Mucosa of descending colon (tissue), 3 donors: ENCODE measurements around the gene PISD. TPM values are rescaled to one million over a fixed set of nuclear protein-coding genes. Genes with fewer than 3 reads are reported as not detected.
A peak's percentile ranks its signal among the peaks of the same experiment; 100 is the strongest.
"Not testable (repeated sequence)": the region's sequence is repeated elsewhere in the genome, so short reads cannot be mapped to it uniquely, and the experiment has no call there.

Source experiments
- ATAC-seq: fragments of 200-7000 bp; cut with Tn5 transposase; one replicate; pipeline ENCODE4 v1.9.1; 2020; ENCODE audit warnings: mild to moderate bottlenecking, moderate library complexity
- DNase-seq, 3 donors: peaks; one replicate each; pipeline ENCODE4 v3.0.0-alpha.2; 2020
- H3K36me3 ChIP-seq: fragments of 200-600 bp; one replicate; pipeline ENCODE4 v1.8.0; 2021; ENCODE audit warnings: low read depth, mild to moderate bottlenecking
- H3K4me1 ChIP-seq: fragments of 200-600 bp; one replicate; pipeline ENCODE4 v1.8.0; 2021; ENCODE audit warnings: low read depth, mild to moderate bottlenecking
- H3K4me3 ChIP-seq: fragments of 200-600 bp; one replicate; pipeline ENCODE4 v1.8.0; 2021; ENCODE audit warnings: mild to moderate bottlenecking
- H3K9me3 ChIP-seq: fragments of 200-600 bp; one replicate; pipeline ENCODE4 v1.8.0; 2021; ENCODE audit warnings: mild to moderate bottlenecking
- CTCF ChIP-seq: fragments of 200-600 bp; IDR thresholded peaks from one replicate; pipeline ENCODE4 v1.8.0; 2022; ENCODE audit warnings: antibody characterized with exemption, mild to moderate bottlenecking
- intact Hi-C, 2 donors: fragments of 100-400 bp; cut with DNase I in 1 of 2; cut with micrococcal nuclease in 1 of 2; formaldehyde crosslinking; loops; one replicate each; pipeline versions ENCODE4 v1.11.0 to v1.11.1; 2022; cut with DNase I, micrococcal nuclease
- total RNA-seq, 3 donors: library from RNA; stranded (reverse); fragmentation: NEBNext Ultra II Directional in 2 of 3; extraction: Animal tissue kit (Norgen Biotek cat#: 25700) in 2 of 3; gene quantifications; one replicate each; pipeline versions ENCODE4 v1.2.1 to v1.2.4, GENCODE V29; 2021 to 2023
- donor health status: DM: no; HTN: no; CAD: no; lungs with moderate emphysema.
- donor health status: DM: no; HTN: no; CAD: no.
- donor health status: DM: no; HTN: yes; CAD: no.

PISD gene
- total RNA-seq, 3 donors from 2014 or later: 31.6 to 42.9 (median 38.0) TPM

DNA sequence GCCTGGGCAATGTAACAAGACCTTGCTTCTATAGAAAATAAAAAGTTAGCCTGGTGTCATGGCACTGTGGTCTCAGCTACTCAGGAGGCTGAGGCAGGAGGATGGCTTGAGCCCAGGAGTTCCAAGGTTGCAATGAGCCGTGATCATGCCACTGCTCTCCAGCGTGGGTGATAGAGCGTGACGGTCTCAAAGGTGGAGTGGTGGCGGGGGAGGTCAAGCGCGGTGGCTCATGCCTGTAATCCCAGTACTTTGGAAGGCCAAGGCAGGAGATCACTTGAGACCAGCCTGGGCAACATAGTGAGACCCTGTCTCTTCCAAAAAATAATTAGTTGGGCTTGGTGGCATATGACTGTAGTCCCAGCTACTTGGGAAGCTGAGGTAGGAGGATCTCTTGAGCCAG, 16.7 kb upstream of the PISD start:
- intact Hi-C loops: loop anchor here in 1 of 2 donors (10.0 kb wide), 1 partner anchor 266 kb away; the partner anchor contains the start of gene YWHAH
- H3K4me3 ChIP-seq: no peak overlapping the region
- H3K4me1 ChIP-seq: peaks cover 8% of the 10 kb centered on the region
- DNase-seq (peak in 1 of 3 donors; percentile 28), ATAC-seq (no peak)
- TF ChIP-seq CTCF: no peak
- H3K36me3 ChIP-seq: no peaks in the 10 kb centered on the region
- no peaks in the 10 kb centered on the region for H3K9me3 ChIP-seq

DNA sequence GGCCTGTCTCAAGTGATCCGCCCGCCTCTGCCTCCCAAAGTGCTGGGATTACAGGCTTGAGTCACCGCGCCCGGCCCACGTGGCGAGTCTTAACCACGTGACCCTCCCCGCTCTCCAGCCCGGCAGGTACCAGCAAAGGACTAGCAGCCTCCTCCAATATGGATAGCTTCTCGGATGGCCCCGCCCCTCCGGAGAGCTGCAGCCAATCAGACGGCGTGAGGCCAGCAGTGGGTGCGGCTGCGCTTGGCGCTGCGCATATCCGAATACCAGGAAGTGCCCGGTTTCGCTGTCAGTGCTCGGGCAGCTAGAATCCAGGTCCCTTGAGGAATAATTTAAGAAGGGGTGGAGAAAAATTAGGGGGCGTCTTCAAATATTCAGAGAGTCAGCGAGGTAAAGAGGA, 14.7 kb upstream of the PISD start:
- ATAC-seq (peak; percentile 100), DNase-seq (peak; percentile 98)
- peaks cover 8% of the 10 kb centered on the region for H3K4me1 ChIP-seq
- H3K9me3 ChIP-seq: no peaks in the 10 kb centered on the region
- H3K4me3 ChIP-seq: no peak overlapping the region
- no peak for TF ChIP-seq CTCF
- no peaks in the 10 kb centered on the region for H3K36me3 ChIP-seq
- intact Hi-C loops: loop anchor here in 1 of 2 donors (10.0 kb wide), 1 partner anchor 268 kb away; the partner anchor contains the start of gene YWHAH

- not testable (repeated sequence) for H3K4me3 ChIP-seq, ATAC-seq, DNase-seq, H3K36me3 ChIP-seq, H3K9me3 ChIP-seq, H3K4me1 ChIP-seq
- intact Hi-C loops: loop anchor here in 1 of 2 donors (10.0 kb wide), 1 partner anchor 271 kb away; the partner anchor contains the start of gene YWHAH
Measured at GRCh38 chr22:31674219-31674618, 12.2 kb upstream of the PISD start.

DNA sequence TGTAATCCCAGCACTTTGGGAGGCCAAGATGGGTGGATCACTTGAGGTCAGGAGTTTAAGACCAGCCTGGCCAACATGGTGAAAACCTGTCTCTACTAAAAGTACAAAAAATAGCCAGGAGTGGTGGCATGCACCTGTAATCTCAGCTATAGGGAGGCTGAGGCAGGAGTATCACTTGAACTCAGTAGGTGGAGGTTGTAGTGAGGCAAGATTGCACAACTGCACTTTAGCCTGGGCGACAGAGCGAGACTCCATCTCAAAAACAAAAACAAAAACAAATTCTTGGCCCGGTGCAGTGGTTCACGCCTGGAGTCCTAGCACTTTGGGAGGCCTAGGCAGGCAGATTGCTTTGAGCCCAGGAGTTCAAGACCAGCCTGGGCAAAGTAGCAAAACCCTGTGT, 6.8 kb upstream of the PISD start:
- H3K4me3 ChIP-seq, H3K36me3 ChIP-seq, ATAC-seq, H3K9me3 ChIP-seq, DNase-seq, intact Hi-C loops, H3K4me1 ChIP-seq: not testable (repeated sequence)

DNA sequence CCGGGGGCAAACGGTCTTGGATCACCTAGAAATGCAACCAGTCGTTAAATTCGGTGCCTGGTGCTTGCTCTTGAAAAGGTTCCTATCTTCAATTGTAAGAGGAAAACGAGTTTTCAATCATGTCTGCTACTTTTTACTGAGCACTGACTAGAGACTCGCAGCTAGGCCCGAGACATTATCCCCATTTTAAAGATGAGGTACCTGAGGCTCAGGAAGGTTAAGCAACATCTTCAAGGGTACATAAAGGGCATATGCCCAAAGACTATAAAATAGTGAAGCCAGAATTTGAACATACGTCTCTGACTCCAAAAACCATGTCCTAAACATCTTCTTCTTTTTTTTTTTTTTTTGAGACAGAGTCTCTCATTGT, 638 bp upstream of the PISD start:
- Histone ChIP-seq H3K4me1 (peaks cover 16% of the 10 kb centered on the region), H3K36me3 (no peaks in the 10 kb centered on the region), H3K9me3 (no peaks in the 10 kb centered on the region), H3K4me3 (peak overlapping the region; percentile 71)
- no peak for TF ChIP-seq CTCF
- ATAC-seq: no peak
- no peak for DNase-seq
- intact Hi-C loops: no loop called here

- peak in 1 of 3 donors; percentile 25 for DNase-seq
- intact Hi-C loops, H3K36me3 ChIP-seq, H3K9me3 ChIP-seq, H3K4me3 ChIP-seq: not testable (repeated sequence)
- ATAC-seq: peak; percentile 8
- H3K4me1 ChIP-seq: peaks cover 16% of the 10 kb centered on the region
Measured at GRCh38 chr22:31660860-31661341, 1.1 kb downstream of the PISD start.

DNA sequence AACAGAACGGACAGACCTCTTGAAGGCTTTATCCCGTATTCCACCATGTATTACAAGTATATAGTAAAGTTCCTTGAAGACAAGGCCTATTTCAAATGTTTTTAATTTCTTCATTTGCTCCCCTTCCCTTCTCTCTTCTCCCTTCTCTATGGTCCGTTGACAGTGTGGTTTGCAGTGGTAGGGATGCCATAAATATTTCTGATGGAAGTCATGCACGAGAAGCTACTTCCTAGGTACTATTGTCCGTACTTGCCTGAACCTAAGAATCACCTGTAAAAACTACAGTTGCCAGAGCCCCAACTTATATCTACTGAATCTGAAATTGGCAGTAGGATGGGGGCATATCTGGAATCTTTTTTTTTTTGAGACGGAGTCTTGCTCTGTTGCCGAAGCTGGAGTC, 2.8 kb downstream of the PISD start:
- Histone ChIP-seq H3K9me3 (no peaks in the 10 kb centered on the region), H3K4me3 (no peak overlapping the region), H3K36me3 (no peaks in the 10 kb centered on the region), H3K4me1 (peaks cover 16% of the 10 kb centered on the region)
- intact Hi-C loops: no loop called here
- TF ChIP-seq CTCF: no peak
- no peak for DNase-seq
- no peak for ATAC-seq
